Neural progenitor cell (in vitro differentiated cells): Measurements from ENCODE around the gene COX6A2.

Source experiments
- CTCF ChIP-seq: fragments of 200-600 bp; sonication (generic); IDR thresholded peaks from 2 replicates; pipeline ENCODE4 v1.5.1; 2017; ENCODE audit warnings: antibody characterized with exemption, mild to moderate bottlenecking
- EZH2 ChIP-seq: fragments of 200-600 bp; sonication (generic); IDR thresholded peaks from 2 replicates; pipeline ENCODE4 v1.6.1; 2017; ENCODE audit warnings: antibody characterized with exemption, mild to moderate bottlenecking, moderate library complexity

DNA sequence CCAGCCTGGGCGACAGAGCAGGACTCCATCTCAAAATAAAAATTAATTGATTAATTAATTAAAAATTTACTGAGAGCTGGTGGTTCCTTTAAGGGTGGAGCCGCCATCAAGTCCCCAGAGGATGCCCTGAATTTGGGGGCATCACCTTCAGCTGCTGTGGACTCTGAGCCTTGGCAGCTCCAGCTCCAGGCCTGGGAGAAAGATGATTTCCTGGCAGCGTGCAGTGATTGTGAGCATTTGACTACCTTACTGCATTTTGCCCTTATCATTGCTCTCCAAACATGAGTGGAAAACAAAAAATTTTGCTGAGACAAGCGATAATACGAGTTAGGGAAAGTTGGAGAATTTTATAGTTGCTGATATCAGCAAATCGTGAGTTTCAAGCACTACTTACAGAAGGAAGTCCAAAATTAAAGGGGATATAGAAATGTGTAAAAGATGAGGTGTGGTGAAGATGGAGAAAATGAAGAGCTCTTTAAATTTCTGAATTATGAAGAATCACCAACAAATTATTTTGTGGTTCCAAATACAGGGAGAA is 37.6 kb downstream of the COX6A2 start:
- TF ChIP-seq CTCF, result no peak
- TF ChIP-seq EZH2, result no peak
